Ishikawa (cell line): ENCODE data around the gene LCNL1.

ENCODE experiments used
- CEBPB ChIP-seq: IDR thresholded peaks from 2 replicates; pipeline ENCODE4 v1.6.1; 2012
- CREB1 ChIP-seq: IDR thresholded peaks from 2 replicates; pipeline ENCODE4 v1.6.1; 2012; ENCODE audit warnings: low read depth
- EGR1 ChIP-seq: IDR thresholded peaks from 2 replicates; pipeline ENCODE4 v1.6.1; 2012
- EP300 ChIP-seq: IDR thresholded peaks from 2 replicates; pipeline ENCODE4 v1.6.1; 2012; ENCODE audit warnings: borderline replicate concordance
- FOXM1 ChIP-seq: IDR thresholded peaks from 2 replicates; pipeline ENCODE4 v1.6.1; 2012; ENCODE audit warnings: low read depth, borderline replicate concordance
- NFIC ChIP-seq: IDR thresholded peaks from 2 replicates; pipeline ENCODE4 v1.6.1; 2012
- RAD21 ChIP-seq: IDR thresholded peaks from 2 replicates; pipeline ENCODE4 v1.6.1; 2012; ENCODE audit warnings: low read depth
- REST ChIP-seq: IDR thresholded peaks from 2 replicates; pipeline ENCODE4 v1.6.1; 2012; ENCODE audit warnings: low read depth, mild to moderate bottlenecking
- TAF1 ChIP-seq: IDR thresholded peaks from 2 replicates; pipeline ENCODE4 v1.6.1; 2012; ENCODE audit warnings: low read depth, mild to moderate bottlenecking
- TCF12 ChIP-seq: IDR thresholded peaks from 2 replicates; pipeline ENCODE4 v1.6.1; 2012; ENCODE audit warnings: low read depth
- TEAD4 ChIP-seq: IDR thresholded peaks from 2 replicates; pipeline ENCODE4 v1.6.1; 2012
- USF1 ChIP-seq: IDR thresholded peaks from 2 replicates; pipeline ENCODE4 v1.6.1; 2012
- YY1 ChIP-seq: IDR thresholded peaks from 2 replicates; pipeline ENCODE4 v1.6.1; 2012; ENCODE audit warnings: low read depth
- ZBTB7A ChIP-seq: IDR thresholded peaks from 2 replicates; pipeline ENCODE4 v1.6.1; 2012; ENCODE audit warnings: low read depth
- TF ChIP-seq, protein P1 (sequence below): IDR thresholded peaks from 2 replicates; pipeline ENCODE4 v1.6.1; 2012

The LCNL1 gene

DNA sequence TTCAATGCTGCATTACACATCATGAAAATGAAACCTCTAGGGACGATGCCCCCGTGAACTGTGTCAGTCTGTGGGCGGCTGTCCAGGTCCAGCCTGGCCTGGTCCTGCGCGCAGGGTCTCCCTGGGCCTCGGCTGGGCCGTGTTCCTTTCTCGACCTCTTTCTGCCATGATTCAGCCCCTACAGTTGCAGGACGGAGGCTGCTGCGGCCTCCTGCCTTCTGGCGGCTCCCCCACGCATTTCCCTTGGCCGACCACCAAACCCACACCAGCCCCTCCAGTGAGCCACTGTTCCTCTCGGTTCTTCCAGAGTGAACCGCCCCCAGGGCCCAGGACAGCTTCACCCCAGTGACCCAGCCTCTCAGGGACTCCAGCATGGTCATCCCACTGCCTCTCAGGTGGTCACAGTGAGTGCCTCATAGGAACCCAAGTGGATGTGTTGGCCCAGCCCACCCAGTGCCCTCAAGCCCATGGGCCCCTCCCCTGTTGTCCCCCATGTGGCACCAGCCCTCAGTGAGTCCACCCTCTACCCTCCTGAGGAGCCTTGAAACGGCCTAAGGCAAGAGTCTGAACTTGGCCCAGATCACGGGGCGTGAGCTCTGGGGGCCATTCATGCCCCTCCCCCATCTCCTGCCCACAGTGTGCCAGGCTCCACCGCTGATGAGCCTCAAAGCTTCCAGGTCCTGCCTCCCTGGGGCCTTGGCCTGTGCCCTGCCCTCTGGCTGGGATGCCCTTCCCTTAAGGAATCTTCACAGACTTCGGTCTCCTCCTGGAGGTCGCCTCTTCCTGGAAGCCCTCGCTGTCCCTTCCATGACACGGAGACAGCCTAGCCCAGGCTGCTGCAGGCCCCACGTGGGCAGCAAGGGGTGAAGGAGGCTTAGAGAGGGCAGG, 23.6 kb downstream of the LCNL1 start:
- TF ChIP-seq ZBTB7A, result no peak
- no peak for TF ChIP-seq FOXM1
- TF ChIP-seq RAD21, result no peak
- no peak for TF ChIP-seq TAF1
- TF ChIP-seq TCF12, result no peak
- no peak for TF ChIP-seq EGR1
- no peak for TF ChIP-seq NFIC
- no peak for TF ChIP-seq EP300
- no peak for TF ChIP-seq REST
- no peak for TF ChIP-seq CEBPB
- TF ChIP-seq TEAD4, result no peak
- no peak for TF ChIP-seq YY1

DNA sequence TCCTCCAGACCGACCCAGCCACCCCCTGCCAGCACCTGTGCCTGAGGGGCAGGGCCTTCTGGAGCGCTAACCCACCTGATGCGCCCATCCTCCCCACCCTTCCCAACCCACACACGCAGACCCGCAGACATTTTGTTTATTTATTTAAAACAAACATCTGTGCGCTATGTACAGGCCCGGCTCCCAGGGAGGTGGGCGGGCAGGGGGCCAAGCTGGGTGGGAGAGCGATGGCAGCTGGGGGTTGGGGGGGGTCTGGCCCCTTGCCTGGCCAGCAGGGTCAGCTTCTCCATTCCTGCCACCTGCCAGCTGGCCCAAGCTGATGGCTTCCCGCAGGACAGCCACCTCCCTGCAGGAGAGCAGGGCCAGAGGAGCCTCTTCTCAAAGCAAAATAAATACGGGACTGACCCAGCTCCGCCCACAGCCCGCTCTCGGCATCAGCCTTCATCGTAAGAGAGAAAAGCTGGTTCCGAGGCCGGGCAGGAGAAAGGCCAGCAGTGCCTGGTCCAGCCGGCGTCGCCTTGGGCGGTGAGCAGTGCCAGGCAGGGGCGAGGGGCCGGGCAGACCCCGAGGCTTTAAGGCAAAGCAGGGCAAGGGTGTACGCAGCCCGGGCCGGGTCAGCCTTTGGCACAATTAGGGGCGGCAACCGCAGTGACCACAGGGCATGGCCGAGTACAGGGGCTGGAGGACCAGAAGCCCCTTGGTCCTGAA, 24.5 kb downstream of the LCNL1 start:
- TF ChIP-seq ZBTB7A, result 0 out of 2 replicates have a peak, but pooled peaks have one; percentile 6
- TF ChIP-seq TCF12, result no peak

GRCh38 chr9:137007816-137008270, 25.1 kb downstream of the LCNL1 start:
- TF ChIP-seq CEBPB, result no peak
- TF ChIP-seq USF1, result no peak
- TF ChIP-seq TEAD4, result no peak
- no peak for TF ChIP-seq EGR1
- no peak for TF ChIP-seq YY1

DNA sequence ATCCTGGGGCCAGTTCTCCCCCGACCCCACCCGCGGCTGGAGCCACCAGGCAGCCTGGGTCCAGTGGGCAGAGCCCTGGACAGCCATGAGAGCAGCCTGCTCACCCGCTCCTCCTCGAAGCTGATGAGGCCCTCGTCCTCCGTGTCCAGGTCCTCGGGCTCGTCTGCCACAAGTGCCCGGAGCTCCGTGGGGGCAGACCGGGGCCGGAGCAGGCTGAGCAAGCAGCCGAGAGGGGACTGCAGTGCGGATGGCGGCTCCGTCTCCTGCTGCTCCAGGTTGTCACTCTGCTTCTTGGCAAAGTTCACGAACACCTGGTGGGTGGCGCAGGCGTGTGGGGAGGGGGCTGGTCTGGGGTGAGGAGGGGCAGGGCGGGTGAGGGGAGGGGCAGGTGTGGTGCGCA, 25.5 kb downstream of the LCNL1 start:
- TF ChIP-seq, protein P1, sequence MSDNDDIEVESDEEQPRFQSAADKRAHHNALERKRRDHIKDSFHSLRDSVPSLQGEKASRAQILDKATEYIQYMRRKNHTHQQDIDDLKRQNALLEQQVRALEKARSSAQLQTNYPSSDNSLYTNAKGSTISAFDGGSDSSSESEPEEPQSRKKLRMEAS, result no peak
- TF ChIP-seq REST (no peak), YY1 (no peak), TCF12 (no peak), CREB1 (no peak), FOXM1 (no peak), NFIC (no peak), RAD21 (no peak), CEBPB (no peak)

GRCh38 chr9:137009217-137009616, 26.4 kb downstream of the LCNL1 start:
- TF ChIP-seq CREB1 (no peak), EP300 (no peak), TEAD4 (no peak), NFIC (no peak), EGR1 (no peak), USF1 (no peak), CEBPB (no peak), TAF1 (no peak)
- TF ChIP-seq, protein P1, result no peak

- no peak for TF ChIP-seq FOXM1
- TF ChIP-seq TAF1, result no peak
- TF ChIP-seq TEAD4, result no peak
- TF ChIP-seq, protein P1, result no peak
- no peak for TF ChIP-seq TCF12
- no peak for TF ChIP-seq EP300
- TF ChIP-seq CEBPB, result no peak
- no peak for TF ChIP-seq ZBTB7A
- no peak for TF ChIP-seq NFIC
- no peak for TF ChIP-seq REST
- TF ChIP-seq YY1, result no peak
- no peak for TF ChIP-seq RAD21
- TF ChIP-seq CREB1, result no peak
- no peak for TF ChIP-seq USF1
- TF ChIP-seq EGR1, result no peak
Observed at GRCh38 chr9:137009938-137010732, 27.3 kb downstream of the LCNL1 start.
